Endothelial cell of umbilical vein (primary cell): ENCODE data around the gene NBPF4.
"Not testable (repeated sequence)": the region's sequence is repeated elsewhere in the genome, so short reads cannot be mapped to it uniquely, and the experiment has no call there.

Source experiments
- CTCF ChIP-seq, 2 donors: IDR thresholded peaks; 1 replicate in 1 of 2; 2 replicates in 1 of 2; pipeline ENCODE4 v1.5.1; 2011; ENCODE audit warnings: low read length in 2 of 2, mild to moderate bottlenecking in 2 of 2, moderate library complexity in 2 of 2, control low read depth in 1 of 2, inconsistent platforms in 1 of 2, low read depth in 1 of 2; ENCODE audit not compliant: insufficient read depth in 1 of 2; ENCODE audit errors: extremely low read depth in 1 of 2
- EZH2 ChIP-seq: IDR thresholded peaks from 2 replicates; pipeline ENCODE4 v1.6.1; 2012; ENCODE audit warnings: borderline replicate concordance, low read depth, mild to moderate bottlenecking, moderate library complexity, low read length, inconsistent platforms; ENCODE audit not compliant: severe bottlenecking
- FOS ChIP-seq: IDR thresholded peaks from 2 replicates; pipeline ENCODE4 v1.6.1; 2011; ENCODE audit warnings: mild to moderate bottlenecking, low read length, moderate library complexity, borderline replicate concordance; ENCODE audit not compliant: insufficient read depth
- GATA2 ChIP-seq: IDR thresholded peaks from 2 replicates; pipeline ENCODE4 v1.7.0; 2011; ENCODE audit warnings: low read depth, mild to moderate bottlenecking, moderate library complexity, mixed read lengths, low read length; ENCODE audit not compliant: insufficient read length, insufficient read depth
- JUN ChIP-seq: IDR thresholded peaks from 2 replicates; pipeline ENCODE4 v1.6.1; 2011; ENCODE audit warnings: borderline replicate concordance, low read depth; ENCODE audit not compliant: insufficient read length, insufficient read depth
- MYC ChIP-seq: IDR thresholded peaks from one replicate; pipeline ENCODE4 v1.6.1; 2011; ENCODE audit warnings: mild to moderate bottlenecking, low read depth, low read length
- POLR2A ChIP-seq: IDR thresholded peaks from 2 replicates; pipeline ENCODE4 v1.6.1; 2012; ENCODE audit warnings: low read depth, mild to moderate bottlenecking, control low read depth, low read length
- POLR2AphosphoS5 ChIP-seq: IDR thresholded peaks from 2 replicates; pipeline ENCODE4 v1.6.1; 2012; ENCODE audit warnings: low read depth, mild to moderate bottlenecking, control low read depth, low read length, moderate library complexity; ENCODE audit not compliant: insufficient read depth
- TF ChIP-seq, protein P1 (sequence below): IDR thresholded peaks from 2 replicates; pipeline ENCODE4 v1.6.1; 2011; ENCODE audit not compliant: insufficient read depth, insufficient read length

DNA sequence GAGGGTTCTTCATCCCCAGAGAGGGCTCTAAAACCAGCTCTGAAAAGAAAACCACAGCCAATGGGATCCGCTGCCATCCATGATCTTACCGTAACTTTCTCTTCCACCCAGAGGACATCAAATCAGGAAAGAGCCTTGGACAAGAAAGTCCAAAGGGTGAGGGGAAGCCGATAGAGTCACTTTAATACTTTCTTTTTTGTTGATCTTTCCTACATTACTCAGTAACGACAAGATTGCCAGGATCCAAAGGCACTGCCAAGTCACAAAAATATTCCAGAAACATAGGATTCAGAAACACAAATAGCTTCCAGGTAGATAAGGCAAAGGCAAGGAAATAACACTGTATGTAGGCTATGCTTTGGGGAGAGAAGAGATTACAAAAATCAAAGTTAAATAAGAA lies 17.0 kb downstream of the NBPF4 start:
- not testable (repeated sequence) for TF ChIP-seq EZH2; CTCF (IDR thresholded peaks at IDR 0.05; ENCODE audit: extremely low read depth in 1 of 2, insufficient read depth in 1 of 2, low read depth in 1 of 2, low read length in 2 of 2); GATA2; POLR2AphosphoS5; MYC; POLR2A; JUN; FOS
- TF ChIP-seq, protein P1, sequence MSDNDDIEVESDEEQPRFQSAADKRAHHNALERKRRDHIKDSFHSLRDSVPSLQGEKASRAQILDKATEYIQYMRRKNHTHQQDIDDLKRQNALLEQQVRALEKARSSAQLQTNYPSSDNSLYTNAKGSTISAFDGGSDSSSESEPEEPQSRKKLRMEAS, result not testable (repeated sequence)
